GM18951 (cell line): Measurements from ENCODE around the gene METTL9.
"Not testable (repeated sequence)": the region's sequence is repeated elsewhere in the genome, so short reads cannot be mapped to it uniquely, and the experiment has no call there.

Source experiments
- POLR2A ChIP-seq: IDR thresholded peaks from 4 replicates; pipeline ENCODE4 v1.6.1; 2011; ENCODE audit warnings: mild to moderate bottlenecking; ENCODE audit not compliant: insufficient read length, insufficient read depth; ENCODE audit errors: extremely low read depth
- in situ Hi-C: fragments of 300-500 bp; cut with MboI; formaldehyde crosslinking; loops from one replicate; pipeline ENCODE4 v1.12.0; 2022; ENCODE audit warnings: low sequenced_read_pairs, mixed read lengths, inconsistent platforms; ENCODE audit not compliant: unreplicated experiment

METTL9 gene

GRCh38 chr16:21589551-21589950 lies 9.8 kb upstream of the METTL9 start:
- in situ Hi-C loops, result no loop called here
- TF ChIP-seq POLR2A, result no peak

- in situ Hi-C loops, result no loop called here
- TF ChIP-seq POLR2A, result no peak
These were observed 9.1 kb upstream of the METTL9 start for GRCh38 chr16:21590287-21590686.

GRCh38 chr16:21590796-21591195 lies 8.6 kb upstream of the METTL9 start:
- no peak for TF ChIP-seq POLR2A
- in situ Hi-C loops, result no loop called here

DNA sequence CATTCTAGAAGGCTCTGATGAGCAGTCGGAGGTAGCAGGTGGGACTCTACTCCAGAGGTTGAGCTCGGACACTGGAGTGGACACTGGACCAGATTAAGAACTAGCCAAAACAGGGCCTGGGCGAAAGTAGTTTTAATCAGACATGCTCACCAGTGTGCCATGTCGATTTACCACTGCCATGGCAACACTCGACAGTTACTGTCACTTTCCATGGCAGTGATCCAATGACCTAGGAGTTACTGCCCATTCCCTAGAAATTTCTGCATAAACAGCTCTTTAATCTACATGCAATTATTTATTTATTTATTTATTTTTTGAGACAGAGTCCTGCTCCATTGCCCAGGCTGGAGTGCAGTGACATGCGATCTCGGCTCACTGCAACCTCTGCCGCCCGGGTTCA lies 7.2 kb upstream of the METTL9 start:
- TF ChIP-seq POLR2A, result no peak
- in situ Hi-C loops, result no loop called here

DNA sequence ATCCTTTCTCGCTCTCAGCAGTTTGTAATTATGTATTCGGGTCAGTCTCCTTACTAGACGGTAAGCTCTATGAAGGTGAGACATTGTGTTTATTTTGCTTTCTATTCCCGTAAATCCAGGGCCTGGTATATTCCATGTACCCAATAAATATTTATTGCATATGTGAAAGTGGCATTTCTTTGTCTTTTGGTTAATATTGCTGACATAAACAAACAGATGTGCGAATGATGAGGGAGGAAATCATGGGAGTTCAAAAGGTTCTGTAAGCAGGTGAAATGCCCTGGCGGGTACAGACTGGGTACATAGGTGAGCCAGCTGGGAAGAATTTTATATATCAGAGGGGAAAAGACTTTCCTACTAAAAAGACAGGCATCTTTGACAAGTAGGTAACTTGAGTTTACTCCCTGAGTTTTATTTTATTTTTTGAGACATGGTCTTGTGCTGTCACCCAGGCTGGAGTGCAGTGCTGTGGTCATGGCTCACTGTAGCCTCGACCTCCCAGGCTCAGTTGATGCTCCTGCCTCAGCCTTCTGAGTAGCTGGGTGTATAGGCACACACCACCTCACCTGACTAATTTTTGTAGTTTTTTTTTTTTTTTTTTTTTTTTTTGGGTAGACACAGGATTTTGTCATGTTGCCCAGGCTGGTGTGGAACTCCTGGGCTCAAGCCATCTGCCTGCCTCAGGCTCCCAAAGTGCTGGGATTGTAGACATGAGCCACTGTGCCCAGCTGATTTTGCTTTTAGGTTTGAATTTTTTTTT lies 5.7 kb upstream of the METTL9 start:
- in situ Hi-C loops, result no loop called here
- no peak for TF ChIP-seq POLR2A

DNA sequence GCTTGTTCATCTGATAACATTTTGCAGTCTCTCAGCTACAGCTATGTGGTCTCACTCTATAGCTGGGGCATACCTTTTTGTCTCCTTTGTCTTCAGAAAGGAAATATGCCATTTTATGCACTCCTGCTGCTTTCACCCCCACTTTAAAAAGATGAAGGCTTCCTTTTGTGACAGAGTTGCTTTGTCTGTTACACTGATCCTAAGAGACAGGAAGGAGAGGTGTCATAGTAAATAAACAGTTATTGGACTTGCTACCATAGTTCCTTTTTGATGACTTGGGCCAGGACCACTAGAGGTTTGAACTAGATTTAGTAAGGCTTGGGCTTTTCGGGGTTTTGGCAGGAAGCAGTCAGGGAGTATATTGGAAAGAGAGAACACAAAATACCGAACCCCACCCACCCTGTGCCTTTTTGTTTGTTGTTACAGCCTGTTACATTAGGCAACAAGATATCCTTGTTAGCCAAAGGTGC lies 1.8 kb upstream of the METTL9 start:
- TF ChIP-seq POLR2A, result no peak
- in situ Hi-C loops, result no loop called here

- in situ Hi-C loops, result no loop called here
- no peak for TF ChIP-seq POLR2A
These were observed 1.2 kb upstream of the METTL9 start for GRCh38 chr16:21598206-21598605.

DNA sequence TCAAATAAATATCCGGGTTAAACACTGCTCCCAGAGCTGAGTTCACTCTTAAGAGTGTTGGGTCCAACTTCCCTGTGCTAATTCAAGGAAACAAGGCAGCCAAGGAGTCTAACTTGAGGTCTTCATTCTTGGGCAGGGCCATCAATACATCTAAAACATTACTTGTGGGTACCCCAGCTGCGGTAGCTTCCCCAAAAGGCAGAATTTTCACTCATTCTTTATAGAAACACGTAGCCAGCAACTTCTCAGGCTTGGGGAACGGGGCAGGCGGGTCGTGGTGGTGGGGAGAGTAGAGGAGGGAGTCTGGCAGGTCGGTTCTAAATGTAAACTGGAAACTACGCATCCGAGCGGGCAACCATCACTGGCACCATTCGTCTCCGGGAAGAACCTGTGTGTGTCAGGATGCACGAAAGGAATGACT lies 666 bp upstream of the METTL9 start:
- TF ChIP-seq POLR2A, result no peak
- in situ Hi-C loops, result no loop called here

DNA sequence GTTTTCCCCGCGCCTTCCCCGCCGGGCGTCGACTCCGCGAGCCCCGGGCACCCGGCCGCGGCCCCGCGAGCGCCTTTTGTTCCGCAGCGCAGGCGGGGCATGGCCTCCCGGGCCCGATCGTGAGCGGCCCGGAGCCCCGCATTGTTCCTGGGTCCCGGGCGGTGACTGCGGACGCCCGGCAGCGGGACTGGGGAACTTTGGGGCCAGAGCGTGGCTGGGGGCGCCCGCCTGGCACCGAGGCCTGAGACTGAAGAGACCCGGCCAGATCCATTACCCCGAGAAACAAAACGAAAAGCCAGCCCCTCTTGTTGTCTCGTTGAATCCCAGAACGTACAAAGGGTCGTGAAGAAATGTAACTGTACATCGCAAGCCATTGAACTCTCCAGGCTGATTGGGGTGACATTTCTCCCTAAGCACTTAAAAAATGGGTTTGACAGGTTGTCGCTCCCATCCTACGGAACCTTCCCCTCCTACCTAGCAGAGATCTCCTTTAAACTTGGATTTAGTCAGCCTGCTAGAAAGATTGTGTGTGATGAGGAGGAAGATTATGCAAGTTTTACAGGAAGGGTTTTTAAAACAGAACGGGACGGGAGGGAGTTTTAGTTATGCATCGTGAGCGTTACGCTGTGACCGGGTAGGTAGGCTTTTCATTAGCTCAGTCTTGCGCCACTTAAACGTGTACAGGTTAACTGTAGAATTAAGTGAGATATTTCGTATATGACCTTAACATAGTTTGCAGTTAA lies 825 bp downstream of the METTL9 start:
- TF ChIP-seq POLR2A, result no peak
- in situ Hi-C loops, result no loop called here

DNA sequence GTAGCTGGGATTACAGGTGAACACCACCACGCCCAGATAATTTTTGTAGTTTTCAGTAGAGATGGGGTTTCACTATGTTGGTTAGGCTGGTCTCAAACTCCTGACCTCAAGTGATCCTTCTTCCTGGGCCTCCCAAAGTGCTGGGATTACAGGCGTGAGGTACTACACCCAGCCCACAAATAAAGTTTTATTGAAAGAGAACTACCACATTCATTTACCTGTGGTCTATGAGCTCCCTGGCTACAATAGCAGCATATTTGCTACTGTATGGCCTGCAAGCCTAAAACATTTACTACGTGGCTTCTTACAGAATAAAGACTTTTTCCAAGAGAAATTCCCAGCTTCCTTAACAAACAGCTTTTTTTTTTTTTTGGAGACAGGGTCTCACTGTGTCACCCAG lies 3.4 kb downstream of the METTL9 start:
- in situ Hi-C loops, result no loop called here
- TF ChIP-seq POLR2A, result no peak

DNA sequence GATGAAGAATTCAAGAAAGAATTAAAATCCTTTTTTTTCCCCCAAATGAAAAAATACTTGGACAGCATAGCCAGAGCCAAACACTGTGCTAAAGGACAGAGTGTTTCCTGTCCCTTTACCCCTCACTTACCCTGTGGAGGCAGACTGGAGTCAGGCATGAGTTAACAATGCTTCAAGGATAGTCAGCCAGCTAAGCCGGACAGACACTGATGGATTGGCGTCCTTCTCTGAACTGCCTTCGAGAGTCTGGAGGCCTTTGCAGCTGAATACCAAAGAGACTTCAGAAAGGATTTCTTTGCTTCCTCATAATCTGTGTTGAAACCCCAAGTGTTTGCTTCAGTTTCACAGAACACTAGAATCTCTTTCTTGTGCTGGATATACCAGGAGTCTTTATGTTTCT lies 4.6 kb downstream of the METTL9 start:
- no peak for TF ChIP-seq POLR2A
- in situ Hi-C loops, result no loop called here

DNA sequence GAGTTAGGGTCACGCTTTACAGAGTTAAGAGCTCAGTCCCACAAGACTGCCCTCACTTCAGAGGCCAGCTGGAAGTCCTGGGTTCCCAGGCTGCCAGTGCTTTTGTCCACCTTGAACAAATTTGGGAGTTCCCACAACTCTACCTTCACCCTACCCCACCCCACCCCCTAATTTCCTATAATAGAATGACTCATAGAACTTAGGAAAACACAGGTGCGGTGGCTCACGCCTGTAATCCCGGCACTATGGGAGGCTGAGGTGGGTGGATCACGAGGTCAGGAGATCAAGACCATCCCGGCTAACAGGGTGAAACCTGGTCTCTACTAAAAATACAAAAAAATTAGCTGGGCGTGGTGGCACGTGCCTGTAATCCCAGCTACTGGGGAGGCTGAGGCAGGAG lies 6.5 kb downstream of the METTL9 start:
- in situ Hi-C loops, result not testable (repeated sequence)

- TF ChIP-seq POLR2A, result no peak
- in situ Hi-C loops, result no loop called here
These were observed 9.4 kb downstream of the METTL9 start for GRCh38 chr16:21608639-21609328.
